ENCODE data around the gene RNF227.

Gene RNF227

GRCh38 chr17:7893187-7893880 is 22.8 kb downstream of the RNF227 start:
- in situ Hi-C loops (cut with MboI; ENCODE audit: low sequenced_read_pairs) = no loop called here

GRCh38 chr17:7889166-7889955 is 26.7 kb downstream of the RNF227 start:
- in situ Hi-C loops (cut with MboI; ENCODE audit: low sequenced_read_pairs) = no loop called here

GRCh38 chr17:7888184-7888920 is 27.7 kb downstream of the RNF227 start, which contains the start of gene CHD3:
CHD3 (plus strand) TSS chr17:7888789; CDS start chr17:7889001, 212 bp downstream.
- in situ Hi-C loops (cut with MboI; ENCODE audit: low sequenced_read_pairs) = no loop called here

- in situ Hi-C loops (cut with MboI; ENCODE audit: low sequenced_read_pairs) = no loop called here
Observed at GRCh38 chr17:7887482-7888183, 28.5 kb downstream of the RNF227 start.

GRCh38 chr17:7887038-7887481 is 29.0 kb downstream of the RNF227 start:
- in situ Hi-C loops (cut with MboI; ENCODE audit: low sequenced_read_pairs) = no loop called here

GRCh38 chr17:7886227-7887037 is 29.7 kb downstream of the RNF227 start:
- in situ Hi-C loops (cut with MboI; ENCODE audit: low sequenced_read_pairs) = no loop called here

- in situ Hi-C loops (cut with MboI; ENCODE audit: low sequenced_read_pairs) = no loop called here
Observed at GRCh38 chr17:7885367-7886226, 30.5 kb downstream of the RNF227 start.

- in situ Hi-C loops (cut with MboI; ENCODE audit: low sequenced_read_pairs) = no loop called here
Observed at GRCh38 chr17:7884581-7885366, 31.3 kb downstream of the RNF227 start.

GRCh38 chr17:7883781-7884386 is 32.2 kb downstream of the RNF227 start:
- in situ Hi-C loops (cut with MboI; ENCODE audit: low sequenced_read_pairs) = no loop called here

- in situ Hi-C loops (cut with MboI; ENCODE audit: low sequenced_read_pairs) = no loop called here
Observed at GRCh38 chr17:7882629-7883028, 33.5 kb downstream of the RNF227 start.

- in situ Hi-C loops (cut with MboI; ENCODE audit: low sequenced_read_pairs) = no loop called here
Observed at GRCh38 chr17:7882068-7882467, 34.0 kb downstream of the RNF227 start.

- in situ Hi-C loops (cut with MboI; ENCODE audit: low sequenced_read_pairs) = no loop called here
Observed at GRCh38 chr17:7881276-7882054, 34.6 kb downstream of the RNF227 start.

GRCh38 chr17:7880076-7880868 is 35.8 kb downstream of the RNF227 start:
- in situ Hi-C loops (cut with MboI; ENCODE audit: low sequenced_read_pairs) = no loop called here

GRCh38 chr17:7878234-7878633 is 37.9 kb downstream of the RNF227 start:
- in situ Hi-C loops (cut with MboI; ENCODE audit: low sequenced_read_pairs) = no loop called here

- in situ Hi-C loops (cut with MboI; ENCODE audit: low sequenced_read_pairs) = no loop called here
Observed at GRCh38 chr17:7875804-7876370, 40.2 kb downstream of the RNF227 start.

GRCh38 chr17:7873051-7873450 is 43.0 kb downstream of the RNF227 start:
- in situ Hi-C loops (cut with MboI; ENCODE audit: low sequenced_read_pairs) = no loop called here
